HG02610 (cell line): Measurements from ENCODE around the gene FGD4.
"Not testable (repeated sequence)": the region's sequence is repeated elsewhere in the genome, so short reads cannot be mapped to it uniquely, and the experiment has no call there.

Experiments used
- ATAC-seq: cut with Tn5 transposase; IDR thresholded peaks from one replicate; pipeline ENCODE4 v1.9.1; 2021; ENCODE audit warnings: mild to moderate bottlenecking, moderate library complexity; ENCODE audit not compliant: unreplicated experiment

The FGD4 gene

DNA sequence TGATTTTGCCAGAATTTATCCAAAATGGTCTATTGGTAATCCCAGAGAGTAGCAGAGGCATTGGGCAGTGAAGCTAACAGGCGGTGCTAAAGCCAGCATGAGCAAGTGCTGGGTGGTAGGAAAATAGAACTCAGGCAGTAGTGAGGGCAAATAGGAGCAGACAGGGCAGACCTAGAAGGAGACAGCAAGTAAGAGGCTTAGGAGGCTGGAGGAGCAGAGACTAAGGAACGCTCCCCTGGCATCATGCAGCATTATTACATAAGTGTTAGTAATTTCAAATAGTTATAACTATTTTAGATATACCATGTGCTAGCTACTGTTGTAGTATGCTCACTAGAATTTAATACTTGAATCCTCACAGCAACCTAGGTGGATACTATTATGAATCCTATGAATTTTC lies 151.7 kb downstream of the FGD4 start:
- ATAC-seq, result no peak

DNA sequence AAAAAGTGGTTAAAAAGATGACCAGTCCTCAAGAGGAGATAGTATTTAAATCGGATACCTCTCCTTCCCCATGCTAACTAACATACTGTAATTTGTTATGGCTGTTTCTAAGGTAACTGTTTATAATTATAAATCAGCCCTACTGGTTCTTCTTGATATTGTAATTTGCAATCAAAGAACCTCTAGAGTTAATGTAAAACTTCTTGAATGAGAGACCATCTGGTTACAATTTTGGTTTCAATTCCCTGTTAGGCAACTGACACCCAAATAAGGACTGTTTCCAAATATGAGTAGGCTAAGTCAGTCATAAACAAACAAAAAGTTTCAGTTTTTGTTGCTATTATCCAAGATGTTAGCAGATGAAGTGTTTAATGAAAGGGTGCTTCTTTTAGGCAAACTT lies 159.5 kb downstream of the FGD4 start:
- peak; percentile 99 for ATAC-seq

DNA sequence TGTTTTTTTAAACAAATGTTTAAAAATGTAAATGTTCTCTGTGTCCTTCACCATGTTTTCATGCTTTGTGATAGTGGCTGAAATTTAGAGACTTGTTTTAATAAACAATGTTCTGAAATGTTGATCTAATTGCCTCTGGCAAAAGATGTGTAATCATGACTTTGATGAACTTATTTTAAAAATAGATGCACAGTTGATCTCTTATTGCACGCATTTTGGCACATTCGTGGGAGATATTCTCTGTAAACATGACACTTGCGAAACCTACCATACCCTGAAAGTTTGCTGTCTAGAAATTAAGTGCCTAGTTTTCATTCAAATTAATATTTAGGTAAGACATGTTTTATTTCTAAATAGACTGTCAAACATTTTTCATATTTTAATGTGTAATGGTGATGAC lies 160.1 kb downstream of the FGD4 start:
- ATAC-seq, result no peak

DNA sequence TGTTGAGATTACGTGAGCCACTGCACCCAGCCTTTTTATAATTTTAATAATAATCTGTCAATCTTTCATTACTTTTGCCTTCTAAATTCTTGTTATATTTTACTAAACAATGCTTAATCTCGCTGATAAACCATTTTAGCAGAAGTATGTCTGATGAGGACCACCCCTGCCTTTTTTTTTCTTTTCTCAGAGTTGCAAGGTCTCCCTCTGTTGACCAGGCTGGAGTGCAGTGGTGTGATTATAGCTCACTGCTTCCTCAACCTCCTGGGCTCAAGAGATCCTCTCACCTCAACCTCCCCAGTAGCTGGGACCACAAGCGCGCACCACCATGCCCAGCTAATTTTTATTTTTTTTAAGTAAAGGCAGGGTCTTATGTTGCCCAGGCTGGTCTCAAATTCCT lies 161.2 kb downstream of the FGD4 start:
- no peak for ATAC-seq

DNA sequence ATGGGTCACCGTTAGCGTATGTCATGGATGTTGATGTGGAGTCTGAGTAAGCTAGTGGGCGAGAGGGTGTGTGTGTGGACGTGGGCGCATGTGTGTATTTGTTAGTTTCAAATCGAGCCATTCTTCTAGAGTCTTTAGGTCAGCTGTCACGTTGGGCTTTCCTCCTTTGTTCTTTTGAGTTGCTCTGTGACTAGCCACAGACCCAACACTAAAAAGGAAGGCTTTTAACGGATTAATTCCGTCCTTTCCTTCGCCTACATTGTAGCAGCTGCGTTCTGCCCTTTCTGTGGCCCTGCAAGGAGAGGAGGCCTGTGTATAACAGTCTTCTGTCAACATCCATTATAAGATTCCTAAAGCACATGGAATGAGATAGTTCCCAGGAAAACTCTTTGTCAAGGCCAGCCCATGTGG lies 162.6 kb downstream of the FGD4 start:
- no peak for ATAC-seq

DNA sequence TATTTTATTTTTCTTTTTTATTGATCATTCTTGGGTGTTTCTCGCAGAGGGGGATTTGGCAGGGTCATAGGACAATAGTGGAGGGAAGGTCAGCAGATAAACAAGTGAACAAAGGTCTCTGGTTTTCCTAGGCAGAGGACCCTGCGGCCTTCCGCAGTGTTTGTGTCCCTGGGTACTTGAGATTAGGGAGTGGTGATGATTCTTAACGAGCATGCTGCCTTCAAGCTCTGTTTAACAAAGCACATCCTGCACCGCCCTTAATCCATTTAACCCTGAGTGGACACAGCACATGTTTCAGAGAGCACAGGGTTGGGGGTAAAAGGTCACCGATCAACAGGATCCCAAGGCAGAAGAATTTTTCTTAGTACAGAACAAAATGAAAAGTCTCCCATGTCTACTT lies 163.1 kb downstream of the FGD4 start:
- not testable (repeated sequence) for ATAC-seq

DNA sequence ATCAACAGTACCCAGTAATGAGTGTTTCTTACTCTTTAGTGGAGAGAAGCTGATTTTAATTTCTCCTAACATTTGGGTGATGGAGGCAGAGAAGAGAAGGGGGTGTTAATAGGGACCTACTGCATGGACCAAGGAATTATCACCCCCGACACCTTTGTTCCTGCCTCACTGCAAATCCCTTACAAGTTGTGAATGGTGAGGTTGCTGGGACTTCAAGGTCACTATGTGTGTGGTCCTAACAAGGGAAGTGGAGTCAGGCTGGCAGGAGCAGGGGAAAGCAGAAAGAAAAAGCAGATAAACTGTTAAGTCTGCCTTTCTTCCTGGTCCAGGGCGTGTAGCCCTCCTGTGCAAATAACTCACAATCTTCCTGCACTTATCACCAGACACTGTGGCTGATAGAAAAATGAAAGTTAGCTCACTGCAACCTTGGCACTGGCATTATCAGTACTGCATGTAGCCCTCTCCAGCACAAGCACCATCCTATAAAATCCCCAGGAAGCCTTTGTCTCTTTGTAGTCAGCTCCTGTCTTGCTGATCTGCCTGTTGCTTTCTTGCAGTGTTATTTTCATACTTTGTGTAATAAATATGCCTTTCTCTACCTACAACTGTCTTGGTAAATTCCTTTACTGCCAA lies 167.4 kb downstream of the FGD4 start:
- ATAC-seq, result no peak

DNA sequence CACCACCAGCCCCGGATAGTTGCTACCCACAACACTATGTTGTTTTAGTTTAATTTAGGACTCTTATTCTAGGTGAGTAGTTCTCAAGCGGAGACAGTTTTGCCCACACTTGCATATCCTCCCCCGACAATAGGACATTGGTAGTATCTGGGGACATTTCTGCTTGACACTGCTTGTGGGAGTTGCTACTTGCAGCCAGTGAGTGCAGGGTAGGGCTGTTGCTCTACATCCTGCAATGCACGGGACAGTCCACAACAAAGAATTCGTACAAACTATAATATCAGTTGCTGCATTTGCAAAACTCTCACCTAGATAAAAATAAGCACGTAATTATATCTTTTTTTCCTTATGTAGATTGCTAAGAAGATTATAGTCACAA lies 167.9 kb downstream of the FGD4 start:
- no peak for ATAC-seq

DNA sequence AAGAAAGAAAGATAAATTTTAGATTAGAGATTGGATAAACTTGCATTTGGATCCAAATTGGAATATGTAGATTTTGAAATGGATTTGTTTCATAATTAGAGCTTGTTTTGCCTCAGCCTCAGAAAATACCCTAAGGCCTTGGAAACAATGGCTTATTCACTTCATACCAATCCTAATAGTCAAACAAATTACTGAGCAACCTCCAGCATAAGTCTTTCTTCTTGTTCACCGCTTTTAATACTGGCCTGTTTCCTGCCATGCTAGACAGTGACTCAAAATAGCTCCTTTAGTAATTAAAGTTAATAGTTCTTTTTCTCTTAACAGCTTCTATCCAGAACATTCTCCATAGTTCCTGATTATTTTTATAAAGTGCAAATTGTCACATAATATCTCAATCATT lies 168.9 kb downstream of the FGD4 start:
- ATAC-seq, result no peak

DNA sequence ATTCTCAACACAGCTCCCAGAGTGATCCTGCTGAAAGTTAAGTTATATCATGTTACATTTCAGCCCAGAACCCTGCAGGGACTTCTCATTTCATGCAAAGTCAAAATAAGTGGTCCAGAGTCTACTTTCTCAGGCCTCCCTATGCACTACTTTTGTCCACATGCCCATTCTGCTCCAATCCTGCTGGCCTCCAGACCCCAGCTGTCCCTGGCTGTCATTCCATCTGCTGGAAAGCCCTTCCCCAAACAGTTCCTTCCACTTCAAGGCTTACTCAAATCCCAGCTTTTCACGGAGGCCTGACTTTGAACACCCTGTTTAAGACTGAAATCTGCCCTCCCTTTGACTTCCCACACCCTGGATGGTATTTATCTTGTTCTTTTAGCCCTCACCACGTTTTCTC lies 169.9 kb downstream of the FGD4 start:
- no peak for ATAC-seq

DNA sequence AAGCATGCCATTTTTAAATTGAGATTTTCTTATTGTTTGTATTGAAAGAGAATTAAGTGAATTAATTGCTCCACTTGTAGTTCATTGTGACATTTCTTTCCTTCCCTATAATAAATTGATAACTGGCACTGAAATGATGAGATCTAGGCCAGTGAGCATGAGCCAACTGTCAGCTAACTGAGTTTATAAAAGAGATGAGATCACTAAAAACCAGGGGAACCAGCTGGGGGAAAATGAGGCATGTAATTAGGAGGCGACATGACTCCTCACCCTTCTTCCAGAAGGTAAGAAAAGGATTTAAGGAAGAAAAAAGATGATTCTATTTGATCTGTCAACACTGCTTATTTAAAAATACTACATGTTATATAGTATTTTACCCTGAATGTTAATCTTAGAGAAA lies 175.2 kb downstream of the FGD4 start:
- no peak for ATAC-seq

DNA sequence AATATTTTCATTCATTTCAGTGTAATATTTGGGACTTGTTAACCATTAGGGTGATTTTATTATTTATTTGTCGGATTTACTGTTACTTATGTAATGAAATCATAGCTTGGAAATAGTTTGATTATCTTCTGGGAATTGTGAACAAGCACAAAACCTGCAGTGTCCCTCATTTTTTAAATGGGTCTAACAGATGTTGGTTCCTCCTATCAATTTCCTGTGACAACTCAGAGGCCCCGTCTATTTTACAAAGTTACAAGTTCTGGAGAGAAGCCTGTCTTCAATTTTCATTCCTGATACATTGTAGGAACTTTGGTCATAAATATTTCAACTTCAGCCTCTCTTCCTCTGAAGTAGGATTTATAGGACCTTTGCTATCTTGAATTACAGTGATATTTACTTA lies 178.0 kb downstream of the FGD4 start:
- ATAC-seq, result no peak

DNA sequence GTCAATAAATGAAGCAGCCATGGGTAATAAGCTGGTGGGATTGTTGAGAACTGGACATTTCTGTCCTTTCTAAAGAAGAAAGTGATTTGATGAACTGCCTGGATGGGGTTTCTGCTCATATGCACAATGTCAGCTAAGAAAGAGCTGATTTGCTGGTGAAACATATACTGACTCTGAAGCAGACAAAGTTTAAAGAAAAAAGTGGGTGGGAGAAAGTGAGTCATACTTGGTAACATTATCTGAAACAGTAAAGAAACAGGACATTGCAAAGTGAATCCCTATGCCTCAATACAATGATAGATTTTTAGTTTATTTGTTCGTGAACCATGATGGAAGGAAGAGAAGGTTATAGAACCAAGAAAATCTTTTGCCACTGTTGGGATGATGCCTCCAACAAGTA lies 184.2 kb downstream of the FGD4 start:
- no peak for ATAC-seq

DNA sequence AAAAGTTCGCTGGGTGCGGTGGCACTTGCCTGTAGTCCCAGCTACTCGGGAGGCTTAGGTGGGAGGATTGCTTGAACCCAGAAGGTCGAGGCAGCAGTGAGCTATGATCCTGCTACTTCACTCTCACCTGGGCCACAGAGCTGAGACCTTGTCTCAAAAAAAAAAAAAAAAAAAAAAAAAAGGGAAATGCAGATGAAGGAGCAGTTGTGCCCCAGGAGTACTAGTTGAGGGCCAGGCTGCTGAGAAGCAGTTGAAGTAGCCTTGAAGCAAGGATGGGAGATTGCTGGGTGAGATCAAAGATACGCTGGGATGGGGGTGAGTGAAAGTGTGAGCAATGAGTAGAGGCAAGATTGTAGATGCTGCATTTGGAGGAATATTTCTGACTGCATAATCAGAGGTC lies 186.3 kb downstream of the FGD4 start:
- ATAC-seq, result no peak

DNA sequence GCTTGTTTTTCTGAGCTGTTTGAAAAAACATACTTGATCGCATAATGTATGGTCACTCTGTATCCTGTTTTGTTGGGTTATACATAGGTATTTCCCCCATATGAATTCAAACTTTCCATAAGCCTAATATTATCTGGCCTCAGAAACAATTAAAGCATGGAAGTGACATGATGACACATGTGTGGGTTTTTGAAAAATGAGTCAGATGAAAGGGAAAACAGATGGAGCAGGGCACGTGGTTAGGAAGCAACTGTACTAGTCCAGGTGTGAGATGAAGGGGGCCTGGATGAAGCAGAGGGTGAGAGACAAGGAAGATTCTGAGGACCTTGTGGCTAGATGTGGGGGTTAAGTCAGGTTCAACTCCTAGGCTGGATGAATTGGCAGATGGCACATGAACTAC lies 187.0 kb downstream of the FGD4 start:
- no peak for ATAC-seq

DNA sequence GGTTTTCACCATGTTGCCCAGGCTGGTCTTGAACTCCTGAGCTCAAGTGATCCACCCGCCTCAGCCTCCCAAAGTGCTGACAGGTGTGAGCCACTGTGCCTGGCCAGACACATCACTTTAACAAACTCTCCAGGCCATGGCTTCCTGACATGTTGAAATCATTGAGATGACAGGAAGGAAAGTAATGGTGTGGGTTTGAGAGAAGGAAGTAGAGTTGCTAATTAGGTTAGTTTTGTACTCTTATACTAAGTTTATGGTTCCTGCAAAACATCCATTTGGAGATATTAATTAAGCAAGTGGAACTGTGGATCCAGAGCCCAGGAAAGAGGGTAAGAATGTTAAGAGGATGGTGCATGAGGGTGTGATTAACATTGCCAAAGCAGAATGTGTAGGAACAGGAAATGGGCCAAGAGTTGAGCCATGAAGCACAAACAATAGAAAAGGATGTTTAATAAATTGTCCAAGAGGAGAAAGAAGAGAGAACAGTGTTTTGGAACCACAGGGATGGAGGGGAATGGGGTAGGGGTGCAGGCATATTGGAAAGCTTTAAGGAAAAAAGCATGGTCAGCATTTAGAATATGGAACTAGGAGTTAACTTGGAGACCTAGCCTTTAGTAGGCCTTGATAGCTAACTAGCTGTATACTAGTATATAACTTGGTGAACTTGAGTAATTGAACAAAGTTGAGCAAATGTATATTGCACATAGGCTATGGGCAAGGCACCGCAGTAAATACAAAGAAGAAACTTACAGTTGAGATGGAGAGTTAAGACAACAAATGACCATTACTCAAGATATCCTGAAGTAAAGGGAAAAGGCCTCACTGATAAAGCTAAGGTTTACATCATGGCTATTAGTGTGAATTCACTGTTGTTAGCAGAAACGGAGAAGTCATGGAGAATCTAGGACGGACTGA lies 188.5 kb downstream of the FGD4 start:
- ATAC-seq, result no peak

DNA sequence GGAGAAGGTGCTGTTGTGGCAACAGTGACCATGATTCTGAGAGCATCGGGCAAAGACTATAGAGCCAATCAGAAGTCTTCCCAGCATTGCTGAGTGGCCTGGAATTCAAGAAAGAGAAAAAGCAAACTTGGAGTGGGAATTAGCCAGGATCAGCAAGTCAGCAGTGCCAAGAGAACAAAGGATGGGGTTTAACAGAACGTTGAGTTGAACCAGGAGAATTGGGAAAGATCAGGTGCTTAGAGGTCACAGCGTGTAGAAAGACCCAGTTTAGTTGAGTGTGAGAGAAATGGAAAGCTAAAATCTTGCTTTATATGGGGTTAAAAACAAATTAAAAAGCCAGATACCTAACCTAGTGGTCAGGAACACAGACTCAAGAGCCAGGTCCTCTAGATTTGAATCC lies 189.2 kb downstream of the FGD4 start:
- no peak for ATAC-seq

DNA sequence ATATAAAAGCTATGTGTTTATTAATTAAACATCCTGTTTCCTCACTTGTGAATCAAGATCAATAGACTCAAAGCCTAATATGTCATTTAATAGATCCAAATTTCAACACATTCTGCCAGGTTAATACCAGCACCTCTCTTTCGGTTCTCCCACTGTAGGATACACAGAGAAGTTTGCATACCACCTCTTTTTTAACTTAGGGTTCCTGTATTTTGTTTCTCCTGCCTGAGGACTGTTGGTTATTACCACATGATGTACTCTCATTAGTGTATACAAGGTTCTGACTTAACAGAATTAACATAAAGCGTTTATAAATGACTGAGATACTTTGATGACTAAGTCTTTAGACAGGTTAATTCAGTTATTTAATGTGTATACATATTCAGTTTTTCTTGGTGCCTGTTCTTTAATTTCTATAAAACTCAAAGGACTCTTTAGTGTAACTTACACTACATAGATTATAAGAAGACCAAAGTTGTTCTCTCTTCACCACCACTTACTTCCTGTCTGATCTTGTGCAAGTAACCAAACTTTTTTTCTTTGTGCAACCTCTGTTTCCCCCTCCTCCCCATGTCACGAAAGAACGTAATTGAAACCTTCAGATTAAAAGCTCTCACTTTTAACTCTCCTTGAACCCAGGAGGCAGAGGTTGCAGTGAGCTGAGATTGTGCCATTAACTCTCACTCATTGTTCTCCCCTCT lies 190.0 kb downstream of the FGD4 start:
- ATAC-seq, result no peak

DNA sequence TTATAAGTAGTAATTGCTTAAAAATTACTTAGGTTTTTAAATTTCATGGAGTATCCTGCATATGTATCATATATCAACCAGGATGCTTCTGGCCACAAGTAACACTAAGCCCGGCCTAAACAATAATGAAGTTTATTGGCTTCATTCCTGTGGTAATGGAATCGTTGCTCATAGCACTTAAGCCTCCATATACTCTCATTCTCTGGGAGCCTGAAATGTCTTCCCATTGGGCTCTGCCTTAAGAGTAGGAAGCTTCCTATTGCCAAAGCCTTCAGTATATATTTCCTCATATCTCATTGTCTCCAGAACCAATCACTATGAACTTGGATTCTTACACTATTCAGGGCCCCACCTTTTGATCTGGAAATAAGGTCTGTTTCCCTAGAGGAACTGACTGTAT lies 195.9 kb downstream of the FGD4 start:
- no peak for ATAC-seq

DNA sequence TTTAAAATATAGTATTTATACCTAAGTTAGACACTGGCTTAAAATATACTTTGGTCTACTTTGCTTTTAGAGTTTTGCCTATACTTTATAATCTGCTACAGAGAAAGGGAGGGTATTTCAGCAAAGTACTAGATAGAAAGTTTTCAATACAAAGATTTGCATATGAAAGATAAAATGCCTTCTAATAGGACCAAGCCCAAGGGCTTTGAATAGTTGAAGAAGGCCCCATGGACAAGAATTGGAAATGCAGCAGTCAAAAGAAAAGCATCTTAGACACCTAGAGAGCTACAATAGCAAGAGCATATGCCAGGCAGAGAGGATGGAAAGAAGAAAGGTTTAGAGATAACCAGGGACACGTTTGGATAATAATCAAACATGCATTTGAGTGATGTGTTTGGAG lies 196.7 kb downstream of the FGD4 start:
- no peak for ATAC-seq

DNA sequence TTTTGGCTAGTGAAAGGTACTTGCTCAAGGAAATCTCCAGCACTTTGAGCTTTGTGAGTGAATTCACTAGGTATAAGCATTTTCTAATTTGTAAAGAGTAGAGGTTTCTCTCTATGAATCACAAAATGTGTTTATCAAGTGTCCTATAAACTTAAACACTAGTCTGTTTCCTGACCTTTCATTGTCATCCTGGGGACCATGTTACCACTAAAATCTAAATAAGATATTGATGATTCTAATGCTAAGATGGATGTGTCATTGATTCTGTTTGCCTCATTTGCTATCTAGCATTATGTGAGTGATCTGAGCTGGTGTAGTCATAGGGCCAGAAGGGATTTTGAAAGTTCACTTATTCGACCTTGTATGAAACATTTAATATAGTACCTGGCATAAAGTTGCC lies 199.3 kb downstream of the FGD4 start:
- ATAC-seq, result no peak

DNA sequence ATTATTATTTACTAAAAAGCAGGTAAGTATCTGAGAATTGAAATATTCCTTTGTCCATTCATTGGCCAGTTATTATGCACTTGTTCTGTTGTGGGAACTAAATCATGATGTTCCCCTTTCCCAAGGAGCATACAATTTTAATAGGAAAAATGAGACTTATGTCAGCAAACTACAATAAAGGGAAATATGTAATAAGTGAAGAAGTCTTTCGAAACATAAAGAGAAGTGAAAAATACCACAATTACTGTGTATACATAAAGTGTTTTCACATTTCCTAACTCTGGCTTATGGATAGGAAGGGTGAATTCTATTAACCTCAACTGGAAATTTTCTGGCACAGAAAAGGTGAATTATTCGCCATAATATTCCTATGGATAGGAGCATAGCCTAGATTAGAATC lies 201.3 kb downstream of the FGD4 start:
- no peak for ATAC-seq
